Posterior cingulate gyrus (tissue), 11 donors: ENCODE data around the gene SLC25A23.
"Not testable (repeated sequence)": the region's sequence is repeated elsewhere in the genome, so short reads cannot be mapped to it uniquely, and the experiment has no call there.

Experiments
- DNase-seq, 10 donors: peaks; one replicate each; pipeline versions ENCODE4 v3.0.0 to v3.0.0-alpha.2; 2020 to 2021; ENCODE audit warnings: mixed read lengths in 3 of 10
- intact Hi-C: fragments of 100-400 bp; cut with DNase I; formaldehyde crosslinking; loops from one replicate; pipeline ENCODE4 v1.15.1; 2023

SLC25A23 gene

GRCh38 chr19:6428692-6429418 lies 30.7 kb downstream of the SLC25A23 start:
- DNase-seq, result peak in 1 of 10 donors; percentile 10
- intact Hi-C loops, result not testable (repeated sequence)

- intact Hi-C loops, result no loop called here
These were observed 32.5 kb downstream of the SLC25A23 start for GRCh38 chr19:6427131-6427530.

GRCh38 chr19:6425732-6426620 lies 33.6 kb downstream of the SLC25A23 start:
- DNase-seq, result peak in 1 of 10 donors; percentile 58
- intact Hi-C loops, result loop anchor here (2.0 kb wide), 1 partner anchor 33 kb away; the partner anchor contains the start of gene GTF2F1

More at GRCh38 chr19:6427131-6427530, 32.5 kb downstream of the SLC25A23 start:
- peak in 1 of 10 donors; percentile 61 for DNase-seq

- peak; percentile 90 to 100 (median 99) for DNase-seq
- intact Hi-C loops, result loop anchor here (2.0 kb wide), 1 partner anchor 32 kb away; the partner anchor contains the start of gene GTF2F1
These were observed 34.5 kb downstream of the SLC25A23 start for GRCh38 chr19:6424939-6425731.

GRCh38 chr19:6424195-6424938 lies 35.2 kb downstream of the SLC25A23 start, which contains the start of gene KHSRP:
KHSRP (minus strand) TSS chr19:6424811; CDS start chr19:6424701, 110 bp downstream.
- intact Hi-C loops, result loop anchor here (2.0 kb wide), 1 partner anchor 32 kb away; the partner anchor contains the start of gene GTF2F1
- peak in 3 of 10 donors; percentile 77 to 99 (median 98) for DNase-seq

- no peak for DNase-seq
- intact Hi-C loops, result loop anchor here (2.0 kb wide), 1 partner anchor 31 kb away; the partner anchor contains the start of gene GTF2F1
These were observed 35.9 kb downstream of the SLC25A23 start for GRCh38 chr19:6423499-6424194.

- DNase-seq, result peak in 2 of 10 donors; percentile 56 to 79
- intact Hi-C loops, result no loop called here
These were observed 38.2 kb downstream of the SLC25A23 start for GRCh38 chr19:6421075-6422014.

GRCh38 chr19:6418562-6418932 lies 41.0 kb downstream of the SLC25A23 start:
- intact Hi-C loops, result loop anchor here (10.0 kb wide), 1 partner anchor 76 kb away; no protein-coding TSS in a partner anchor

GRCh38 chr19:6417713-6418561 lies 41.7 kb downstream of the SLC25A23 start:
- DNase-seq, result peak in 9 of 10 donors; percentile 33 to 95 (median 61)
- intact Hi-C loops, result loop anchor here (10.0 kb wide), 1 partner anchor 77 kb away; no protein-coding TSS in a partner anchor

More at GRCh38 chr19:6418562-6418932, 41.0 kb downstream of the SLC25A23 start:
- no peak for DNase-seq

GRCh38 chr19:6416658-6417405 lies 42.8 kb downstream of the SLC25A23 start:
- intact Hi-C loops, result loop anchor here (10.0 kb wide), 1 partner anchor 78 kb away; no protein-coding TSS in a partner anchor
- peak in 3 of 10 donors; percentile 44 to 92 (median 85) for DNase-seq

GRCh38 chr19:6415591-6416190 lies 43.9 kb downstream of the SLC25A23 start:
- intact Hi-C loops, result loop anchor here (10.0 kb wide), 1 partner anchor 79 kb away; no protein-coding TSS in a partner anchor
- DNase-seq, result peak in 1 of 10 donors; percentile 68

GRCh38 chr19:6414793-6415590 lies 44.6 kb downstream of the SLC25A23 start:
- intact Hi-C loops, result loop anchor here (10.0 kb wide), 1 partner anchor 80 kb away; no protein-coding TSS in a partner anchor
- peak in 1 of 10 donors; percentile 67 for DNase-seq

- intact Hi-C loops, result loop anchor here (10.0 kb wide), 1 partner anchor 81 kb away; no protein-coding TSS in a partner anchor
- DNase-seq, result no peak
These were observed 45.6 kb downstream of the SLC25A23 start for GRCh38 chr19:6413721-6414643.
